Measurements from ENCODE around the gene OR6Y1. TPM values are rescaled to one million over a fixed set of nuclear protein-coding genes. Genes with fewer than 3 reads are reported as not detected.

The OR6Y1 gene, protein sequence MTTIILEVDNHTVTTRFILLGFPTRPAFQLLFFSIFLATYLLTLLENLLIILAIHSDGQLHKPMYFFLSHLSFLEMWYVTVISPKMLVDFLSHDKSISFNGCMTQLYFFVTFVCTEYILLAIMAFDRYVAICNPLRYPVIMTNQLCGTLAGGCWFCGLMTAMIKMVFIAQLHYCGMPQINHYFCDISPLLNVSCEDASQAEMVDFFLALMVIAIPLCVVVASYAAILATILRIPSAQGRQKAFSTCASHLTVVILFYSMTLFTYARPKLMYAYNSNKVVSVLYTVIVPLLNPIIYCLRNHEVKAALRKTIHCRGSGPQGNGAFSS
- total RNA-seq = not detected

DNA sequence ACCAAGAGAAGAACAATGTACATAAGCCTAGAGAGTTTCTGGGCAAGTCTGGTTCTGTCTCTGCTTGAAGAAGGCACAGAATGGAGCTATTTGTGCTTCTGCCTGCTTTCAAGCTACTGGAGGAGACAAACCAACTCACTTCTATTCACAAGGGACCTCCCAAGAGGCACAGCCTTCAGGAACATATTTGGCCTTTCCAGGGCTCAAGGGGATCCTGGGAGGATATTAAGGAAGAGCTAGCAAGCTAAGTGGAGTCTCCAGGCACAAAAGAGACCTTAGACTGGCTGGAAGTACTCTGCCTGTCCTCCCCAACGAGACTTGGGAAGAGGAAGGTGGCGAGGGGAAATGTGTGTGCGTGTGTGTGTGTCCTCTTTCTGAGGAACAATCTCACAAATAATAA is at the start of gene OR6Y1:
Gene OR6Y1 (minus strand): TSS at position 54 of the 400 bp plus-strand sequence. CDS start 6,300 bp downstream, outside the sequence.
- intact Hi-C loops (cut with DNase I; ENCODE audit: low total_unique reads) (no loop called here), in situ Hi-C loops (cut with MboI; ENCODE audit: low pct_ligation_motif_present in 1 of 4, low pct_unique_long_range_greater_than_20kb in 1 of 4, low sequenced_read_pairs in 3 of 4) (no loop called here)
- 72 to 79% methylated on average over 3 of the region's 3 CpGs for WGBS, 2 donors (ENCODE audit: low coverage in 1 of 2)
- H3K4me3 ChIP-seq = no peak within 1 kb of the TSS
- H3K4me1 ChIP-seq = no peaks in the 10 kb centered on the region
- H3K27ac ChIP-seq = no peak within 1 kb of the TSS
- no peaks in the 10 kb centered on the region for H3K27me3 ChIP-seq
- no peaks in the 10 kb centered on the region for H3K9me3 ChIP-seq
- DNase-seq = no peak
- TF ChIP-seq EP300 (IDR thresholded peaks at IDR 0.05; ENCODE audit: low read depth) = no peak
- TF ChIP-seq POLR2A (IDR thresholded peaks at IDR 0.05) = no peak
- no peak for TF ChIP-seq POLR2AphosphoS5 (IDR thresholded peaks at IDR 0.05)
- TF ChIP-seq, protein P1, sequence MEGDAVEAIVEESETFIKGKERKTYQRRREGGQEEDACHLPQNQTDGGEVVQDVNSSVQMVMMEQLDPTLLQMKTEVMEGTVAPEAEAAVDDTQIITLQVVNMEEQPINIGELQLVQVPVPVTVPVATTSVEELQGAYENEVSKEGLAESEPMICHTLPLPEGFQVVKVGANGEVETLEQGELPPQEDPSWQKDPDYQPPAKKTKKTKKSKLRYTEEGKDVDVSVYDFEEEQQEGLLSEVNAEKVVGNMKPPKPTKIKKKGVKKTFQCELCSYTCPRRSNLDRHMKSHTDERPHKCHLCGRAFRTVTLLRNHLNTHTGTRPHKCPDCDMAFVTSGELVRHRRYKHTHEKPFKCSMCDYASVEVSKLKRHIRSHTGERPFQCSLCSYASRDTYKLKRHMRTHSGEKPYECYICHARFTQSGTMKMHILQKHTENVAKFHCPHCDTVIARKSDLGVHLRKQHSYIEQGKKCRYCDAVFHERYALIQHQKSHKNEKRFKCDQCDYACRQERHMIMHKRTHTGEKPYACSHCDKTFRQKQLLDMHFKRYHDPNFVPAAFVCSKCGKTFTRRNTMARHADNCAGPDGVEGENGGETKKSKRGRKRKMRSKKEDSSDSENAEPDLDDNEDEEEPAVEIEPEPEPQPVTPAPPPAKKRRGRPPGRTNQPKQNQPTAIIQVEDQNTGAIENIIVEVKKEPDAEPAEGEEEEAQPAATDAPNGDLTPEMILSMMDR (IDR thresholded peaks at IDR 0.05) = no peak
- no peaks in the 10 kb centered on the region for H3K36me3 ChIP-seq

DNA sequence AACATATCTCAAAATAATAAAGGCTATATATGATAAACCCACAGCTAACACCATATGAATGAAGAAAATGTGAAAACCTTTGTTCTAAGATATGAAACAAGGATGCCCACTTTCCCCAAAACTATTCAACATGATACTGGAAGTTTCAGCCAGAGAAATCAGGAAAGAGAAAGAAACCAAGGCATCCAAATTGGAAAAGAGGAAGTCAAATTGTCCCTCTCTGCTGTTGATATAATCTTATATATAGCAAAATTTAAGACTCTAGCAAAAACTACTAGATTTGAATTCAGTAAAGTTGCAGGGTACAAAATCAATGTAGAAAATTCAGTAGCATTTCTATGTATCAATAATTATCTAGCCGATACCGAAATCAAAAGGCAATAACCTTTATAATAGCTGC is 46.5 kb upstream of the OR6Y1 start:
- in situ Hi-C loops (cut with MboI; ENCODE audit: low pct_ligation_motif_present in 1 of 4, low pct_unique_long_range_greater_than_20kb in 1 of 4, low sequenced_read_pairs in 3 of 4) = no loop called here
- WGBS, 2 donors (ENCODE audit: low coverage in 1 of 2) = 81 to 98% methylated on average over 2 of the region's 2 CpGs
- Histone ChIP-seq H3K27ac (no peak overlapping the region), H3K27me3 (no peaks in the 10 kb centered on the region), H3K9me3 (peaks cover 0 to 9% of the 10 kb centered on the region in 2 donors), H3K36me3 (no peaks in the 10 kb centered on the region), H3K4me1 (no peaks in the 10 kb centered on the region), H3K4me3 (no peak overlapping the region)
- TF ChIP-seq POLR2A (IDR thresholded peaks at IDR 0.05) = no peak
- no peak for TF ChIP-seq POLR2AphosphoS5 (IDR thresholded peaks at IDR 0.05)
- DNase-seq = no peak
- intact Hi-C loops (cut with DNase I; ENCODE audit: low total_unique reads) = no loop called here

DNA sequence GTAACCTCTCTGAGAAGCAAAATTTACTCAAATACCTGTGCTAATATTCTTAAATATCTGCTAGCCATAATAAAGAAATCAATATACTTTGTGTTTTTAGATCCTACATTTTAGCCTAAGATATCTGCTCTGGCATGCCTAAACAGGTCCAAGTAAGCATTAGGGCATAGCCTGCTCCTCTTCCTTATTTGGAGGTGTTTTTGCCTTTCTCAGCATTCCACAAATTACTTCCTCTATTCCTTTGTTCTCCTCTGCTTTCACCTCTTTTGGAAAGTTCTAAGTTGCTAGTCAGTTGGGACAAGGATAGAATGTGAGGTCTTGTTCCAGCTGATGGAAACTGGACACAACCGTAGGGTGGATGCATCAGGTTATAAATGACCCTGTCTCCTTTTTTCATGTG is 32.7 kb upstream of the OR6Y1 start:
- WGBS, 2 donors (ENCODE audit: low coverage in 1 of 2) = 90 to 100% methylated on average over 1 of the region's 1 CpG
- in situ Hi-C loops (cut with MboI; ENCODE audit: low pct_ligation_motif_present in 1 of 4, low pct_unique_long_range_greater_than_20kb in 1 of 4, low sequenced_read_pairs in 3 of 4) (no loop called here), intact Hi-C loops (cut with DNase I; ENCODE audit: low total_unique reads) (no loop called here)
- no peaks in the 10 kb centered on the region for H3K27me3 ChIP-seq
- no peaks in the 10 kb centered on the region for H3K4me1 ChIP-seq
- TF ChIP-seq POLR2AphosphoS5 (IDR thresholded peaks at IDR 0.05) = no peak
- TF ChIP-seq POLR2A (IDR thresholded peaks at IDR 0.05) = no peak
- TF ChIP-seq, protein P1 (IDR thresholded peaks at IDR 0.05) = no peak
- no peak for TF ChIP-seq EP300 (IDR thresholded peaks at IDR 0.05; ENCODE audit: low read depth)
- H3K27ac ChIP-seq = no peak overlapping the region
- no peak for DNase-seq
- H3K36me3 ChIP-seq = no peaks in the 10 kb centered on the region
- H3K4me3 ChIP-seq = no peak overlapping the region
- H3K9me3 ChIP-seq = peaks cover 0 to 4% of the 10 kb centered on the region in 2 donors

DNA sequence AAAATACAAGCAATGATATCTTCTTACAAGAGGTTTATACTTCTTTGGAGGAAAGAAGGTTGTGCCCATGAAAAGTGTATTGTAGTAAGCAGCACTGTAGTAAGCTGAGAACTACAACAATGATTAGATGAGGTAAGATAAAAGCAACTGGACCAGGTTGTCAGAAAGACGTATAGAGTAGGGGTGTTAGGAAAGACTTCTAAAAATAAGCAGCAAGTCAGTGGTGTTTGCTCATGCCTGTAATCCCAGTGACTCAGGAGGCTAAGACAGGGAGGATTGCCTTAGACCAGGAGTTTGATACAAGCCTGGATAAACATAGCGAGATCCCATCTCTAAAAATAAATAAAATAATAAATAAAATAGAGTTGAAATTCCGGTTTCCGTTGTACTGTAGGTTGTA is 29.8 kb upstream of the OR6Y1 start:
- in situ Hi-C loops (cut with MboI; ENCODE audit: low pct_ligation_motif_present in 1 of 4, low pct_unique_long_range_greater_than_20kb in 1 of 4, low sequenced_read_pairs in 3 of 4) = no loop called here
- TF ChIP-seq POLR2A (IDR thresholded peaks at IDR 0.05) = no peak
- 74 to 86% methylated on average over 4 of the region's 4 CpGs for WGBS, 2 donors (ENCODE audit: low coverage in 1 of 2)
- no peak overlapping the region for H3K4me3 ChIP-seq
- no peaks in the 10 kb centered on the region for H3K4me1 ChIP-seq
- intact Hi-C loops (cut with DNase I; ENCODE audit: low total_unique reads) = no loop called here
- H3K27ac ChIP-seq = no peak overlapping the region
- no peaks in the 10 kb centered on the region for H3K27me3 ChIP-seq
- DNase-seq = no peak
- H3K9me3 ChIP-seq = peaks cover 0 to 4% of the 10 kb centered on the region in 2 donors
- no peaks in the 10 kb centered on the region for H3K36me3 ChIP-seq

DNA sequence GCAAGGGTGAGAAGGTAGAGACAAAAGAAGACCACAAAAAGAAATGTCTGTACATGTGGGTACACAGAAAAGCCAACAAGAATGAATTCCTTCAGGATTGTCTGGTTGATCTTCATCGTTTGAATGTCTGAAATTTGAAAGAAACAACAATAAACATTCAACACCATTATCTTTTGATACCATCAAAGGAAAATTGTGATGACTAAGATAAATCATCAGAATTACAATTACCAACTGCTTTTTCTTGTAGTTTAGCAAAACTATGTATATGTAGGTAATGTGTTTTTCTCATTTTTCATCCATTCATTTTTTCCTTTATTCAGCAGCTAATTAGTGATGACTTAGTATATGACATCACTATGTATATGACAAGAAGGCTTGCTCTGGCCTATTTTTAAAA is 25.5 kb upstream of the OR6Y1 start, which contains the start of gene OR10X1:
Gene OR10X1 (minus strand): TSS at position 167 of the 400 bp plus-strand sequence. CDS start 0 bp downstream, at position 167.
- in situ Hi-C loops (cut with MboI; ENCODE audit: low pct_ligation_motif_present in 1 of 4, low pct_unique_long_range_greater_than_20kb in 1 of 4, low sequenced_read_pairs in 3 of 4) (no loop called here), intact Hi-C loops (cut with DNase I; ENCODE audit: low total_unique reads) (no loop called here)
- H3K27me3 ChIP-seq = no peaks in the 10 kb centered on the region
- WGBS, 2 donors (ENCODE audit: low coverage in 1 of 2) = 65 to 83% methylated on average over 1 of the region's 1 CpG
- DNase-seq = no peak
- TF ChIP-seq EP300 (IDR thresholded peaks at IDR 0.05; ENCODE audit: low read depth) (no peak), POLR2AphosphoS5 (IDR thresholded peaks at IDR 0.05) (no peak), POLR2A (IDR thresholded peaks at IDR 0.05) (no peak)
- TF ChIP-seq, protein P1 (IDR thresholded peaks at IDR 0.05) = no peak
- no peaks in the 10 kb centered on the region for H3K36me3 ChIP-seq
- no peaks in the 10 kb centered on the region for H3K4me1 ChIP-seq
- H3K27ac ChIP-seq = no peak within 1 kb of the TSS
- no peaks in the 10 kb centered on the region for H3K9me3 ChIP-seq
- H3K4me3 ChIP-seq = no peak within 1 kb of the TSS
